ENCODE results near the gene TMEM185B. TPM values are rescaled to one million over a fixed set of nuclear protein-coding genes. Genes with fewer than 3 reads are reported as not detected.
"Not testable (repeated sequence)": the region's sequence is repeated elsewhere in the genome, so short reads cannot be mapped to it uniquely, and the experiment has no call there.

The TMEM185B gene
- polyA plus RNA-seq, 3 donors: 24.5 to 27.5 (median 26.4) TPM

GRCh38 chr2:120209427-120210269 lies 13.6 kb downstream of the TMEM185B start:
- DNase-seq (ENCODE audit: low read depth in 3 of 3, low spot score in 2 of 3): no peak

- DNase-seq (ENCODE audit: low read depth in 3 of 3, low spot score in 2 of 3): no peak
Observed at GRCh38 chr2:120208381-120209353, 14.5 kb downstream of the TMEM185B start.

GRCh38 chr2:120206022-120206581 lies 17.1 kb downstream of the TMEM185B start:
- DNase-seq (ENCODE audit: low read depth in 3 of 3, low spot score in 2 of 3): no peak

- no peak for DNase-seq (ENCODE audit: low read depth in 3 of 3, low spot score in 2 of 3)
Observed at GRCh38 chr2:120204945-120205670, 18.1 kb downstream of the TMEM185B start.

GRCh38 chr2:120204417-120204816 lies 18.8 kb downstream of the TMEM185B start:
- DNase-seq (ENCODE audit: low read depth in 3 of 3, low spot score in 2 of 3): no peak

GRCh38 chr2:120204022-120204405 lies 19.2 kb downstream of the TMEM185B start:
- DNase-seq (ENCODE audit: low read depth in 3 of 3, low spot score in 2 of 3): no peak

- no peak for DNase-seq (ENCODE audit: low read depth in 3 of 3, low spot score in 2 of 3)
Observed at GRCh38 chr2:120203251-120204021, 19.8 kb downstream of the TMEM185B start.

- DNase-seq (ENCODE audit: low read depth in 3 of 3, low spot score in 2 of 3): not testable (repeated sequence)
Observed at GRCh38 chr2:120199817-120200459, 23.3 kb downstream of the TMEM185B start.

- DNase-seq (ENCODE audit: low read depth in 3 of 3, low spot score in 2 of 3): no peak
Observed at GRCh38 chr2:120195553-120195952, 27.6 kb downstream of the TMEM185B start.

GRCh38 chr2:120192280-120192679 lies 30.9 kb downstream of the TMEM185B start:
- DNase-seq (ENCODE audit: low read depth in 3 of 3, low spot score in 2 of 3): no peak

GRCh38 chr2:120189189-120189588 lies 34.0 kb downstream of the TMEM185B start:
- no peak for DNase-seq (ENCODE audit: low read depth in 3 of 3, low spot score in 2 of 3)

GRCh38 chr2:120182019-120182560 lies 41.1 kb downstream of the TMEM185B start:
- DNase-seq (ENCODE audit: low read depth in 3 of 3, low spot score in 2 of 3): no peak

GRCh38 chr2:120180066-120180465 lies 43.1 kb downstream of the TMEM185B start:
- no peak for DNase-seq (ENCODE audit: low read depth in 3 of 3, low spot score in 2 of 3)

- no peak for DNase-seq (ENCODE audit: low read depth in 3 of 3, low spot score in 2 of 3)
Observed at GRCh38 chr2:120179396-120179795, 43.8 kb downstream of the TMEM185B start.

GRCh38 chr2:120177973-120178372 lies 45.2 kb downstream of the TMEM185B start:
- no peak for DNase-seq (ENCODE audit: low read depth in 3 of 3, low spot score in 2 of 3)

- DNase-seq (ENCODE audit: low read depth in 3 of 3, low spot score in 2 of 3): no peak
Observed at GRCh38 chr2:120177001-120177621, 46.1 kb downstream of the TMEM185B start.

GRCh38 chr2:120176526-120176925 lies 46.7 kb downstream of the TMEM185B start:
- no peak for DNase-seq (ENCODE audit: low read depth in 3 of 3, low spot score in 2 of 3)

GRCh38 chr2:120174963-120175581 lies 48.1 kb downstream of the TMEM185B start:
- peak; percentile 48 to 58 (median 52) for DNase-seq (ENCODE audit: low read depth in 3 of 3, low spot score in 2 of 3)

All from right renal cortex interstitium (tissue), 3 donors.